HepG2 (cell line): ENCODE measurements around the gene TCF25. TPM values are rescaled to one million over a fixed set of nuclear protein-coding genes. Genes with fewer than 3 reads are reported as not detected.

Experiments
- ARHGAP35 ChIP-seq: sonication (generic); formaldehyde crosslinking; IDR thresholded peaks from 2 replicates; pipeline ENCODE4 v1.9.0; 2022; ENCODE audit warnings: mild to moderate bottlenecking, inconsistent platforms, moderate library complexity, missing genetic modification reagents, borderline replicate concordance
- ARID2 ChIP-seq: sonication (generic); formaldehyde crosslinking; IDR thresholded peaks from 2 replicates; pipeline ENCODE4 v1.8.1; 2022; ENCODE audit warnings: mild to moderate bottlenecking, missing genetic modification reagents, borderline replicate concordance
- CBFB ChIP-seq: sonication (generic); formaldehyde crosslinking; IDR thresholded peaks from 2 replicates; pipeline ENCODE4 v1.4.0; 2020; ENCODE audit warnings: missing genetic modification reagents
- CBX2 ChIP-seq, 2 experiments: fragments of 200-600 bp in 1 of 2; sonication (generic); formaldehyde crosslinking in 1 of 2; IDR thresholded peaks; 2 replicates each; pipeline versions ENCODE4 v1.7.0 to v1.8.1; 2018 to 2022; ENCODE audit warnings: low read depth in 2 of 2, low read length in 1 of 2, mild to moderate bottlenecking in 1 of 2, missing genetic modification reagents in 1 of 2
- HIVEP1 ChIP-seq: sonication (generic); formaldehyde crosslinking; IDR thresholded peaks from 2 replicates; pipeline ENCODE4 v1.4.0; 2020; ENCODE audit warnings: mild to moderate bottlenecking, missing genetic modification reagents
- IKZF1 ChIP-seq: fragments of 450-650 bp; IDR thresholded peaks from 2 replicates; pipeline ENCODE4 v1.7.1; 2016
- KLF16 ChIP-seq, 2 experiments: sonication (generic) in 1 of 2; formaldehyde crosslinking in 1 of 2; IDR thresholded peaks; 2 replicates each; pipeline versions ENCODE4 v1.6.1 to v1.8.0; 2016 to 2023; ENCODE audit warnings: missing genetic modification reagents in 2 of 2, missing compliant biosample characterization in 1 of 2
- MBNL3 ChIP-seq: fragments of 250-450 bp; sonication (Bioruptor Pico); conservative IDR thresholded peaks from 2 replicates; pipeline ENCODE4 v1.8.0; 2022; ENCODE audit warnings: mild to moderate bottlenecking, inconsistent platforms
- RBM39 ChIP-seq: fragments of 200-400 bp; formaldehyde crosslinking; IDR thresholded peaks from one replicate; pipeline ENCODE4 v1.6.1; 2018; ENCODE audit warnings: antibody characterized with exemption, mild to moderate bottlenecking, low read depth, low read length; ENCODE audit not compliant: poor library complexity, severe bottlenecking
- SOX6 ChIP-seq, 2 experiments: fragments of 450-650 bp in 1 of 2; sonication (generic) in 1 of 2; formaldehyde crosslinking in 1 of 2; IDR thresholded peaks; 2 replicates each; pipeline versions ENCODE4 v1.4.0 to v1.6.1; 2017 to 2020; ENCODE audit warnings: antibody characterized with exemption in 1 of 2, mild to moderate bottlenecking in 1 of 2, missing genetic modification reagents in 1 of 2
- THRA ChIP-seq: sonication (generic); formaldehyde crosslinking; IDR thresholded peaks from 2 replicates; pipeline ENCODE4 v1.4.0; 2020; ENCODE audit warnings: missing genetic modification reagents, borderline replicate concordance
- XRCC5 ChIP-seq: fragments of 200-400 bp; formaldehyde crosslinking; optimal IDR thresholded peaks from 2 replicates; pipeline ENCODE3; 2017; ENCODE audit warnings: mild to moderate bottlenecking, low read length
- ZNF264 ChIP-seq: sonication (generic); formaldehyde crosslinking; IDR thresholded peaks from 2 replicates; pipeline ENCODE4 v1.4.0; 2020; ENCODE audit warnings: missing genetic modification reagents
- ZNF558 ChIP-seq: sonication (generic); formaldehyde crosslinking; IDR thresholded peaks from 2 replicates; pipeline ENCODE4 v1.9.0; 2022; ENCODE audit warnings: mild to moderate bottlenecking, missing genetic modification reagents, borderline replicate concordance
- ZNF569 ChIP-seq: sonication (generic); formaldehyde crosslinking; IDR thresholded peaks from 2 replicates; pipeline ENCODE4 v1.5.0; 2020; ENCODE audit warnings: mild to moderate bottlenecking, missing genetic modification reagents, moderate library complexity, borderline replicate concordance
- ZNF670 ChIP-seq: sonication (generic); formaldehyde crosslinking; IDR thresholded peaks from 2 replicates; pipeline ENCODE4 v1.8.0; 2022; ENCODE audit warnings: mild to moderate bottlenecking, missing genetic modification reagents, borderline replicate concordance
- ZNF7 ChIP-seq: IDR thresholded peaks from 2 replicates; pipeline ENCODE4 v1.6.1; 2016; ENCODE audit warnings: missing biosample characterization, missing genetic modification reagents
- ZNF776 ChIP-seq: sonication (generic); formaldehyde crosslinking; IDR thresholded peaks from 2 replicates; pipeline ENCODE4 v1.4.0; 2020; ENCODE audit warnings: mild to moderate bottlenecking, missing genetic modification reagents
- ZNF784 ChIP-seq: sonication (generic); formaldehyde crosslinking; IDR thresholded peaks from 2 replicates; pipeline ENCODE4 v1.5.1; 2020; ENCODE audit warnings: missing genetic modification reagents, mild to moderate bottlenecking, borderline replicate concordance
- ZNF816 ChIP-seq: sonication (generic); formaldehyde crosslinking; IDR thresholded peaks from 2 replicates; pipeline ENCODE4 v1.8.0; 2022; ENCODE audit warnings: missing genetic modification reagents, mild to moderate bottlenecking, borderline replicate concordance
- ZSCAN20 ChIP-seq: sonication (generic); formaldehyde crosslinking; IDR thresholded peaks from 2 replicates; pipeline ENCODE4 v1.4.0; 2020; ENCODE audit warnings: missing genetic modification reagents, mild to moderate bottlenecking, borderline replicate concordance
- polyA plus RNA-seq, 8 experiments: library from polyadenylated mRNA; depleted of rRNA in 3 of 8; stranded (reverse) in 7 of 8; unstranded in 1 of 8; fragments of >200 nt; fragmentation: Illumina TruSeq in 4 of 8; extraction: Trizol in 4 of 8; gene quantifications; 2 replicates each; pipeline versions ENCODE4 v1.2.1 to v1.2.3, GENCODE V29; 2011 to 2016; ENCODE audit warnings: low read depth in 4 of 8, missing spikeins in 1 of 8, mixed read lengths in 1 of 8; ENCODE audit not compliant: insufficient read depth in 1 of 8
- total RNA-seq, 5 experiments: library from RNA; depleted of rRNA; stranded (reverse); fragments of >200 nt; fragmentation: Illumina TruSeq; extraction: Trizol; gene quantifications; 2 replicates each; pipeline ENCODE4 v1.2.3, GENCODE V29; 2016; ENCODE audit warnings: low read depth in 1 of 5
- TF ChIP-seq, protein P1 (sequence below): sonication (generic); formaldehyde crosslinking; IDR thresholded peaks from 2 replicates; pipeline ENCODE4 v1.8.1; 2023; ENCODE audit warnings: mild to moderate bottlenecking, missing genetic modification reagents

The TCF25 gene
- total and polyA plus RNA-seq, 2 of the 13 experiments (the other 11 are each of a cell fraction or from before 2014, with no cell fraction given), result 138 to 206 TPM

DNA sequence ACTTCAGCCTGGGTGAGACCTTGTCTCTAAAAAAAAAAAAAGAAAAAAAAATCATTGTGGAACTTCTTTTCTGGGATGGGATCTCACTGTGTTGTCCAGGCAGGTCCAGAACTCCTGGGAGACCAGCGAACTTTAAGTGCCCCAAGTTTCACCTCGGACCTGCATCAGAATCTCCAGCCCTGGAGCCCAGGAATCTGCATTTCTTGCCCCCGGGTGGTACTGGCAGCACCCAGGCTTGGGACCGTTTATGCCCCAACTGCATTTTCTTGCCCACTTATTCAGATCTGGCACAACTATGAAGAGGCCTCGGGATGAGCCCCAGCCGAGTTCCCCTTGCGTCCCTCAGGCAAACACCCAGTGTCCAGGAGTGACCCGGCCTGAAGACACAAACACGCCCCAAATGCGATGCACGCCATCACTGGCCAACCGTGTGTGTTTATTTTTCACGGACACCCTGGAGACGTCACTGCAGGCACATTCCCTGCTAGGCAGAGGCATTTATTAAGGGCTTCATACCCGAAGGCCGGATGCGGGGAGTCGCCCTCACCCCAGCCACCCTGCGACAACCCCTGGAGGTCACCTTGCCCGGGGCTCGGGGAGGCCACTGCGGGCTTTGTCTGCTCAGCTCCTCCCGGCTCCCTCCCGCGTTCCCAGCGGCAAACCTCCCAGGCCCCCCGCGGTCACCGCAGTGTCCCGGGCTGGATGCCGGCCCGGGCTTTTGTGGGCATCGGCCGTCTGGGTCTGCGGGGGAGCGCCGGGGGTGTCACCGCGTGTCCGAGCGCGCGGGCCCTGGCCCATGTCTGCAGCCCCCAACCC lies 45.8 kb upstream of the TCF25 start (continued):
- TF ChIP-seq HIVEP1 (peak; percentile 63; the same call in 1 of the 2 replicates), IKZF1 (no peak), ZNF816 (peak; percentile 83; the same call in 1 of the 2 replicates), CBX2 (IDR thresholded peaks at IDR 0.05; ENCODE audit: low read depth, low read length) (no peak), CBX2 (CRISPR knock-in tag; IDR thresholded peaks at IDR 0.05; ENCODE audit: low read depth) (no peak), ZNF776 (peak; percentile 57; the same call in 1 of the 2 replicates), ZNF7 (CRISPR knock-in tag) (no peak), ZNF569 (CRISPR knock-in tag) (no peak), KLF16 (CRISPR knock-in tag; IDR thresholded peaks at IDR 0.05) (no peak), ARHGAP35 (CRISPR knock-in tag) (peak; percentile 32; the same call in 1 of the 2 replicates), SOX6 (IDR thresholded peaks at IDR 0.05) (no peak), SOX6 (CRISPR knock-in tag; IDR thresholded peaks at IDR 0.05) (peak; percentile 60), CBFB (peak; percentile 50; the same call in 1 of the 2 replicates), ZNF264 (CRISPR knock-in tag) (no peak), ARID2 (CRISPR knock-in tag) (no peak), ZNF784 (CRISPR knock-in tag) (no peak), RBM39 (no peak), ZNF558 (no peak), XRCC5 (no peak), ZNF670 (peak; percentile 37; the same call in 1 of the 2 replicates), MBNL3 (CRISPR knock-in tag) (no peak), THRA (CRISPR knock-in tag) (peak; percentile 42; the same call in 1 of the 2 replicates), ZSCAN20 (CRISPR knock-in tag) (0 out of 2 replicates have a peak, but pooled peaks have one; percentile 26)
- TF ChIP-seq, protein P1, sequence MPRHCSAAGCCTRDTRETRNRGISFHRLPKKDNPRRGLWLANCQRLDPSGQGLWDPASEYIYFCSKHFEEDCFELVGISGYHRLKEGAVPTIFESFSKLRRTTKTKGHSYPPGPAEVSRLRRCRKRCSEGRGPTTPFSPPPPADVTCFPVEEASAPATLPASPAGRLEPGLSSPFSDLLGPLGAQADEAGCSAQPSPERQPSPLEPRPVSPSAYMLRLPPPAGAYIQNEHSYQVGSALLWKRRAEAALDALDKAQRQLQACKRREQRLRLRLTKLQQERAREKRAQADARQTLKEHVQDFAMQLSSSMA (CRISPR knock-in tag), result peak; percentile 72; the same call in 1 of the 2 replicates
